PC-3 (cell line): ENCODE data around the gene ANXA6.

Experiments
- CTCF ChIP-seq: fragments of 300-600 bp; sonication (generic); conservative IDR thresholded peaks from 2 replicates; pipeline ENCODE4 v1.5.1; 2017; ENCODE audit warnings: antibody characterized with exemption, low read depth, mild to moderate bottlenecking, low read length
- EZH2 ChIP-seq: fragments of 300-600 bp; sonication (generic); IDR thresholded peaks from one replicate; pipeline ENCODE4 v1.6.1; 2017; ENCODE audit warnings: antibody characterized with exemption, mild to moderate bottlenecking, low read length; ENCODE audit not compliant: unreplicated experiment

- TF ChIP-seq CTCF (no peak), EZH2 (no peak)
Observed at GRCh38 chr5:151052836-151053235, 104.7 kb downstream of the ANXA6 start.
